Hepatocyte (in vitro differentiated cells): ENCODE data around the gene CNDP1.

Experiments used
- CTCF ChIP-seq: fragments of 200-600 bp; sonication (generic); IDR thresholded peaks from 2 replicates; pipeline ENCODE4 v1.5.1; 2016; ENCODE audit warnings: antibody characterized with exemption, mild to moderate bottlenecking; ENCODE audit not compliant: poor library complexity
- EZH2phosphoT487 ChIP-seq: fragments of 200-600 bp; sonication (generic); IDR thresholded peaks from one replicate; pipeline ENCODE4 v1.6.1; 2018; ENCODE audit warnings: antibody characterized with exemption, mild to moderate bottlenecking, low read depth, moderate library complexity; ENCODE audit not compliant: unreplicated experiment, severe bottlenecking

DNA sequence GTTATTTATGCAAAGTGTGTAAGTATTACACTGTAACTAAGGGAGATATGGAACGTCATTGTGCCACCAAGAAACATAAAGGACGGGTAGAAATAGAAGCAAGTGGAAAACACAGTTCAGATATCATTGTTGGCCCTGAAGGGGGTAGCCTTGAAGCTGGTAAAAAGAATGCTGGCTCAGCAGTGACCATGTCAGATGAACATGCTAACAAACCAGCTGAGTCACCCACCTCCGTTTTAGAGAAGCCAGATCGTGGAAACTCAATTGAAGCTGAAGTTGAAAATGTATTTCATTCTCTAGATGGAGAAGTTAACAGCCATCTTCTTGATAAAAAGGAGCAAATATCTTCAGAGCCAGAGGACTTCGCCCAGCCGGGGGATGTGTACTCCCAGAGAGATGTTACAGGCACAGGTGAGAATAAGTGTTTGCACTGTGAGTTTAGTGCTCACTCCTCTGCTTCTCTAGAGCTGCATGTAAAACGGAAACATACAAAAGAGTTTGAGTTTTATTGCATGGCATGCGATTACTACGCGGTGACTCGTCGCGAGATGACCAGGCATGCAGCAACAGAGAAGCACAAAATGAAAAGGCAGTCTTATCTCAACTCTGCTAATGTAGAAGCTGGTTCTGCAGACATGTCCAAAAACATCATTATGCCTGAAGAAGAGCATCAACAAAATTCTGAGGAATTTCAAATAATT lies 99.5 kb downstream of the CNDP1 start:
- TF ChIP-seq CTCF (no peak), EZH2phosphoT487 (no peak)
